Islet of Langerhans (tissue), 1 donor: ENCODE measurements around the gene PPP1R12B.
A peak's percentile ranks its signal among the peaks of the same experiment; 100 is the strongest.

Experiments
- FAIRE-seq: peaks from one replicate; lab custom pipeline; 2011; peaks lifted over from hg19 to GRCh38; lab: Jason Lieb, UNC

Gene PPP1R12B, protein sequence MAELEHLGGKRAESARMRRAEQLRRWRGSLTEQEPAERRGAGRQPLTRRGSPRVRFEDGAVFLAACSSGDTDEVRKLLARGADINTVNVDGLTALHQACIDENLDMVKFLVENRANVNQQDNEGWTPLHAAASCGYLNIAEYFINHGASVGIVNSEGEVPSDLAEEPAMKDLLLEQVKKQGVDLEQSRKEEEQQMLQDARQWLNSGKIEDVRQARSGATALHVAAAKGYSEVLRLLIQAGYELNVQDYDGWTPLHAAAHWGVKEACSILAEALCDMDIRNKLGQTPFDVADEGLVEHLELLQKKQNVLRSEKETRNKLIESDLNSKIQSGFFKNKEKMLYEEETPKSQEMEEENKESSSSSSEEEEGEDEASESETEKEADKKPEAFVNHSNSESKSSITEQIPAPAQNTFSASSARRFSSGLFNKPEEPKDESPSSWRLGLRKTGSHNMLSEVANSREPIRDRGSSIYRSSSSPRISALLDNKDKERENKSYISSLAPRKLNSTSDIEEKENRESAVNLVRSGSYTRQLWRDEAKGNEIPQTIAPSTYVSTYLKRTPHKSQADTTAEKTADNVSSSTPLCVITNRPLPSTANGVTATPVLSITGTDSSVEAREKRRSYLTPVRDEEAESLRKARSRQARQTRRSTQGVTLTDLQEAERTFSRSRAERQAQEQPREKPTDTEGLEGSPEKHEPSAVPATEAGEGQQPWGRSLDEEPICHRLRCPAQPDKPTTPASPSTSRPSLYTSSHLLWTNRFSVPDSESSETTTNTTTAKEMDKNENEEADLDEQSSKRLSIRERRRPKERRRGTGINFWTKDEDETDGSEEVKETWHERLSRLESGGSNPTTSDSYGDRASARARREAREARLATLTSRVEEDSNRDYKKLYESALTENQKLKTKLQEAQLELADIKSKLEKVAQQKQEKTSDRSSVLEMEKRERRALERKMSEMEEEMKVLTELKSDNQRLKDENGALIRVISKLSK

DNA sequence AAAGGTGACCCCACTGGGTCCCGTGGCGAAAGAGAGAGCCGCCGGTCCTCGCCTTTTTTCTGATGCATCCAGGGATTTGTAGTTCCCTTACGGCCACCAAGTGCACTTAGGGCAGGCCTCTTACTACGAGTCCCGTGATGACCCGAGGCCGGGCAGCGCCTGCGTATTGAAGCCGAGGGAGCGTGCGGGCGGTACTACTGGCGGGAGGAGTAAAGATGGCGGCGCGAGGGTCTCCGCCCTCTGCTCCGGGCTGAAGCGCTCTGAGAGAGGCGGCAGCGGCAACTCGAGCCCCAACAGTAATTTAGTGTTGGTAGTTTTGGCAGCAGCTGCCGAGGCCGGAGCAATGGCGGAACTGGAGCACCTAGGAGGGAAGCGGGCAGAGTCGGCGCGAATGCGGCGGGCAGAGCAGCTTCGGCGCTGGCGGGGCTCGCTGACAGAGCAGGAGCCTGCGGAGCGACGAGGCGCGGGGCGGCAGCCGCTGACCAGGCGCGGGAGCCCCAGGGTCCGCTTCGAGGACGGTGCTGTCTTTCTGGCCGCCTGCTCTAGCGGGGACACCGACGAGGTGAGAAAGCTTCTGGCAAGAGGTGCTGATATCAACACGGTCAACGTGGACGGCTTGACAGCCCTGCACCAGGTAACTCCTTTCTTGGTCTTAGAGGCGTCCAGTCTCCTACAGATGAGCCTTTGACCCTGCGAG is at the start of gene PPP1R12B:
PPP1R12B (plus strand) TSS at position 191 of the 697 bp plus-strand sequence; CDS start at position 344, 153 bp downstream.
- FAIRE-seq, result no peak

DNA sequence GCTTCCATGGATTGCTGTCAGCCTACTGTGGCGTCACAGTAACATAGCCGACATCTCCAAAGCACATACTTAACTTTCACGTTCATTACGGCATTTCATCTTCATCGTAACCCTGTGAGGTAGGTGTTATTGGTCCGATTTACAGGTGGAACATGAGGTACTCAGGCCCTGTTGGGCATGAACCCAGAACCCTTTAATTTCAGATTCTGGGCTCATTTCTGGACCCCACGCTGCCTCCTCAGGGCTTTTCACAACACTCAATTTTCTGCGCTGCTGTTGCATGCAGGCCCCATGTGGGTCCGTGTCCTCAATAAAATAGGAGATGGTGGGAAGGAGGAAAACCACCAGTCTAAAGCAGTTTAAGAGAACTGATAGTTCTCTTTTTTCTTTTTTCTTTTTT is 46.3 kb upstream of the PPP1R12B start:
- FAIRE-seq, result no peak

DNA sequence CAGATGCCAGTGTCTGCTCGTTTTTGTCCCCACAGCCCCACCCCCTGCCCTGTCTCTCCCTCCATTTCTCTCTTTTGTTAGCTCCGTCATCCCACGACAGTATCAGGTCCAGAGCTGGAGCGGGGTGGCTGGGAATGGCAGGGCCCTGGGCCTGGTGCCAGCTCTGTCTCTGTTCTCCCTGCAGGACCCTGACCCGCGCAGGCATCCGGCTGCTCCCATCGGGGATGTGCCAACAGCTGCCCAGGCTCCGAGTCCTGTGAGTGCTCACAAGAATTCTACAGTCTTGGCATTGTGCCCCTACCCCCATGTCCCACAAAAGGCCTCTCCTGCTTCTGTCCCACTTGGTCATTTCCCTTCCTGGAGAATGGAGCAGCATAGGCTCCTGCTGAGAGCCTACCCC is 44.1 kb upstream of the PPP1R12B start:
- FAIRE-seq, result no peak

DNA sequence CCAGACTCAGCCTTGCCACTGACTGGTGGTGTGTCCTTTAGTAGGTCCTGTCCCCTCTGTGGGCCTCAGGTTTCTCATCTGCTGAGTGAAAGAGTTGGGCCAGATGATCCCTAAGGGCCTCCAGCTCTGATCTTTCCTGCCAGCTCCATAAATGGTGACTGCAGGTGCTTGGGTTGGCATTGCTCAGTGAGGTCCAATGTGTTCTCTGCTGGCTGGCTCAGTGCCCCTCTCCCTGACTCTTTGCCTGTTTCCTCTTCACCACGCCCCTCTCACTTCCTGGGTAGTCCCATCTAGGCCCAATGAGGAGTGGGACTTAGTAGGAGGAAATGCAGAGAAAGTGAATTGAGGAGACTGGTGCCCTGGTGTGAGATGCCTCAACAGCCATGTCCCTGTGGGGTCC is 43.3 kb upstream of the PPP1R12B start:
- FAIRE-seq, result no peak

DNA sequence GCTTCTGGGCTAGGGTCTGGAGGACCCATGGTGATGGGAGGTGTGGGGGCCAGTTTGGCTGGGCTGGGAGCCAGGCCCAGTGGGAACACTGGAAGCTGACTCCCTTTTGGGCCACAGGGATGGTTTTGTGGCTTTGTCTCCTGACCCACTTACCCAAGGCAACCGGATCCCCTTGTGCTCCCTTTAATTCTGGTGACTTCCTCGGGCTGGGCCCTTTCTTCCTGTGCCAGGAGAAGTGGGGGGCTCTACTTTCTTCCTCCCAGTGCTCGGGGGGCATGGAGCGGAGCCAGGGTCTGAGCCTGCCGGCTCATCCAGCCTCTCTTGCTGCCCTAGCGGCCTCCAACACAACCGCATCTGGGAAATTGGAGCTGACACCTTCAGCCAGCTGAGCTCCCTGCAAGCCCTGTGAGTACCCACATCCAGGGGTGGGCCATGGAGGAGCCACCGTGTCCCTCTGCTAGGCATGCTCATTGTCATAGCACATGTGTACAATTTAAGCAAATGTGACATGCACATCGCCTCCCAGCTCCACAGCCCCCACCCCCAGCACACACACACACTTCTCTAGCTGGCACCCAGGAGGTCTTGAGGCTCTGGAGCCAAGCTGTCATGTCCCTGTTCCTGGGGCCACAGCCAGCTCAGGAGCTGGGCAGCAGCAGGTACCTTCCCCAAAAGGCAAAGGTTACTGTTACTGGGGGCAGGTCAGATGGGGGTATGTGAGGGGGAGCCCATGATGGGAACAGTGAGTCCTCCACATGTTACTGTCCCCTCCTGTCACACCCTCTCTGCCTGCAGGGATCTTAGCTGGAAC is 41.8 kb upstream of the PPP1R12B start:
- no peak for FAIRE-seq

DNA sequence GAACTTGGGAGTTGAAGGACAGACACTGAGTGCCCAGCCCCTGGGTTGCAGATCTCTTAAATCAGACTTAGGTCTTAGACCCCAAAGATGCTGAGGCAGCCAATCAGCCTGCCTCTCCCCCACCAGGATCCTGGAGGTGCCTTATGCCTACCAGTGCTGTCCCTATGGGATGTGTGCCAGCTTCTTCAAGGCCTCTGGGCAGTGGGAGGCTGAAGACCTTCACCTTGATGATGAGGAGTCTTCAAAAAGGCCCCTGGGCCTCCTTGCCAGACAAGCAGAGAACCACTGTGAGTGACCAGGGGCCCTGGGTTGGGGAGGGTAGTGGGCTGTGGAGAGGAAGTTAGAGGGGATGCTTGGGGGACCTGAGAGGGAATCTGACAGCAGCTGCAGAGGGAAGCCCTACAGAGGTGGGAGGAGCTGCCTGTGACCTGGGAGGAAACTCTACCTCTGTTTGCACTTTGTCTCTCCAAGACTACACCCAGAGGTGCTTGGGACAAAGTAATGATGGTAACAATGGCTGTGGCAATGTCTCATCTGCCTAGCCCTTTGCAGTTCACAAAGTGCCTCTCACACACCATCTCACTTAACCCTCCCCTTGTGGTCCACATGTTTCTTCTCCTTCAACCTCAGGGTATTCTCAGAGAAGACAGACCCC is 38.3 kb upstream of the PPP1R12B start:
- FAIRE-seq, result no peak

DNA sequence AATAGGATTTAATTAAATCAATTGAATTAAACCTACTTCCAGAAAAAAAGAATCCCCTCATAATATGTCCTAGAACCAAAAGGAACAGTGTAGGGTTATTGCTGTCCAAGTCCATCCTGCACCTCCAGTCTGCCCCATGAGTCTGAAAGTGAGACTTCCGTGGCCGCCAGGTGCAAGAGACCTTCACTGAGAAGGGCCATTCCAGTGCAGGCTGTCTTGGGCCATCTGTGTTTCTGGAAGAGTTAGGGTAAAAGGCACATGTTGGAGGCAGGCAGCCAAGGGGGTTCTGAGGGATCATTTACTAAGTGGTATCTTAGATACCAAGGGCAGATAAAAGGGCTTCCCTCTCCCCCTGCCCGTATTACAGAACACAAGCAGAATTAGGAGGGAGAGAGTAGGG is 37.8 kb upstream of the PPP1R12B start:
- FAIRE-seq, result no peak

DNA sequence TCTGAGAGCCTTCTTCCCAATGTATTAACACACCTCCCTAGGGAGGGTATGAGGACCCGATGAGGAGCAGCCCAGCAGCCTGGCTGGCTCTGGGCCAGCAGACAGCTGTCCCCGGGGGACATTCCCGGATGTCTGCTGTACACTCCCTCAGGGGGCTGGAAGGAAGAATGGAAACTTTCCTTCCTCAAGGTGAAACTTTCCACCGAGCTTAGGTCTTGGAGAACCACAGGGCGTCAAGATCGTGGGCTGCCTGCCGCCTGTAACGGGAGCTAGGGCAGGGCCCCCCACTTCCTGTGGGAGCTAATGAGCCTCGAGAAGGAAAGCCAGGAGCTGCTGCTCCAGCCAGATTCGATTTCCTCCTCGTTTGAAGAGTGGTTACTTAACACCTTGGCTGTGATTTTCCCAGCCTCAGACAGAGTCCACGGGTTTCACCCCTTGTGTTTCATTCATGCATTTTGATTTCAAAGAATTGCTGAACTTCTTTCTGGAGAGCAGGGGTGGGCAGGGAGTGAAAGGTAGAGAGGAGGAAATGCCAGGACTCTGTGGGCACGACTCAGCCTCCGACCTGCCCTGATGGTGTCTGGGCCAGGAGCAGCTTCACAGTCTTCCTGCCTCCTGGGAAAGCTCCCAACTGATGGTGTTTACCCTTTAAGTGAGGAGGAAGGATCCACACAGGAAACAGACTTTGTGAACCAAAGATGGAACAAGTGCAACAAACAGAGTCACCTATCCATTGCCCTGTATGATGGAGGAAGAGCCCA is 36.4 kb upstream of the PPP1R12B start:
- no peak for FAIRE-seq

DNA sequence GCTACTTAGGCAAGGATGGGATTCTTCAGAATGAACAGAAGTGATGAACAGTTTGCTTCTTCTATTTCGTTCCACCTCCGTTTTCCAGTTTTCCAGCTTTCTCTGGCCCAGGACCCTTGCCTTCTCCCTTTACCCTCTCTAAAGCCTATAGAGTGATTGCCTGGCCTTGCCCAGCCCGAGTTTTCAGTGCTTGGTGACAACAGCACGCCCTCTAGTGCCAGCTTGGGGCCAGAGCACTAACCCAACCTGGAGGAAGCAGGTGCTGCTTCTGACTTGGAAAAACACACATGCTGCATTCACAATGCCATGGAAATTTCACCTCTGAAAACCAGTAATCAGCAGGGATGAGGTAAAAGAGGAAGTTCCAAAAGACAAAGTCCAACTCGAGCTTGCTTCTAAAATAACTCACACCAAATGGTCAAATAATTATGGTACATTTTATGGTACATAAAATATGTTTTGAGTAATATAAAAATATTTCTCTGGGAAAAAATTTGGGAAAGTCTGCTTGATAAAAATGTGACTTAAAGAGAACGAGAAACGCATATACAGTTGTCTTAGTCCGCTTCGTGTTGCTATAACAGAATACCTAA is 32.8 kb upstream of the PPP1R12B start:
- FAIRE-seq, result peak; percentile 43

DNA sequence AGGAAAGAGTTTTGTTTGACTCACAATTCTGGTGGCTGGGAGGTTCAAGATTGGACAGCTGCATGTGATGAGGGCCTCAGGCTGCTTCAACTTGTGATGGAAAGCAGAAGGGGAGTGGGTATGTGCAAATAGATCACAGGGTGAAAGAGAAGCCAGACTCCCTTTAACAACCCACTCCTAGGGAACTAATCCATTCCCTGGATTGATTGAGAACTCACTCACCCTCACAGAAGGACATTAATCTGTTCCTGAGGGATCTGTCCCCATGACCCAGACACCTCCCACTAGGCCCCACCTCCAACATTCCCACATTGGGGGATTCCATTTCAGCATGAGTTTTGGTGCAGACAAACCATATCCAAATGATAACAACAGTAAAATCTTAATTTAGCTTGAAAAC is 32.3 kb upstream of the PPP1R12B start:
- FAIRE-seq, result no peak

DNA sequence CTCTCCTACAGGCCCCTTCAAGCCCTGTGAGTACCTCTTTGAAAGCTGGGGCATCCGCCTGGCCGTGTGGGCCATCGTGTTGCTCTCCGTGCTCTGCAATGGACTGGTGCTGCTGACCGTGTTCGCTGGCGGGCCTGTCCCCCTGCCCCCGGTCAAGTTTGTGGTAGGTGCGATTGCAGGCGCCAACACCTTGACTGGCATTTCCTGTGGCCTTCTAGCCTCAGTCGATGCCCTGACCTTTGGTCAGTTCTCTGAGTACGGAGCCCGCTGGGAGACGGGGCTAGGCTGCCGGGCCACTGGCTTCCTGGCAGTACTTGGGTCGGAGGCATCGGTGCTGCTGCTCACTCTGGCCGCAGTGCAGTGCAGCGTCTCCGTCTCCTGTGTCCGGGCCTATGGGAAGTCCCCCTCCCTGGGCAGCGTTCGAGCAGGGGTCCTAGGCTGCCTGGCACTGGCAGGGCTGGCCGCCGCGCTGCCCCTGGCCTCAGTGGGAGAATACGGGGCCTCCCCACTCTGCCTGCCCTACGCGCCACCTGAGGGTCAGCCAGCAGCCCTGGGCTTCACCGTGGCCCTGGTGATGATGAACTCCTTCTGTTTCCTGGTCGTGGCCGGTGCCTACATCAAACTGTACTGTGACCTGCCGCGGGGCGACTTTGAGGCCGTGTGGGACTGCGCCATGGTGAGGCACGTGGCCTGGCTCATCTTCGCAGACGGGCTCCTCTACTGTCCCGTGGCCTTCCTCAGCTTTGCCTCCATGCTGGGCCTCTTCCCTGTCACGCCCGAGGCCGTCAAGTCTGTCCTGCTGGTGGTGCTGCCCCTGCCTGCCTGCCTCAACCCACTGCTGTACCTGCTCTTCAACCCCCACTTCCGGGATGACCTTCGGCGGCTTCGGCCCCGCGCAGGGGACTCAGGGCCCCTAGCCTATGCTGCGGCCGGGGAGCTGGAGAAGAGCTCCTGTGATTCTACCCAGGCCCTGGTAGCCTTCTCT is 30.3 kb upstream of the PPP1R12B start:
- FAIRE-seq, result no peak

DNA sequence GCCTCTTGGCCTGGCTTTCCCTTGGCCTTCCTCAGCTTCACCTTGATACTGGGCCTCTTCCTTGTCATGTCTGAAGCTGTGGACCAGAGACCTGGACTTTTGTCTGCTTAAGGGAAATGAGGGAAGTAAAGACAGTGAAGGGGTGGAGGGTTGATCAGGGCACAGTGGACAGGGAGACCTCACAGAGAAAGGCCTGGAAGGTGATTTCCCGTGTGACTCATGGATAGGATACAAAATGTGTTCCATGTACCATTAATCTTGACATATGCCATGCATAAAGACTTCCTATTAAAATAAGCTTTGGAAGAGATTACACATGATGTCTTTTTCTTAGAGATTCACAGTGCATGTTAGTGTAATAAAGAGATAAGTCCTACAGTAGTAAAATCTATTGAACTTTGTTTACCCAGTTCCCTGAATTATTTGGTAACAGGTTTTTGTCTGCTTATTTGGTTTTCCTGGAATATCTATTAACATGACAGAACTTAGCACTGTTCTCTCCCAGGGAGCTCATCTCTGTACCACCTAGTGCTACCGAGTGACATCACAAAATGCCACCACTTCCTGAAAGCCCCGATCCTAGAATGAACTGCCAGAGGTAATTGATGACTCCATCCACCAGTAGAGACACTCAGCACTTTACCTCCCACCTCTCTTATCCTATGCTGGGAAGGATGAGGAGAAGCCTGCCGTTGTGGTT is 29.0 kb upstream of the PPP1R12B start:
- FAIRE-seq, result no peak

DNA sequence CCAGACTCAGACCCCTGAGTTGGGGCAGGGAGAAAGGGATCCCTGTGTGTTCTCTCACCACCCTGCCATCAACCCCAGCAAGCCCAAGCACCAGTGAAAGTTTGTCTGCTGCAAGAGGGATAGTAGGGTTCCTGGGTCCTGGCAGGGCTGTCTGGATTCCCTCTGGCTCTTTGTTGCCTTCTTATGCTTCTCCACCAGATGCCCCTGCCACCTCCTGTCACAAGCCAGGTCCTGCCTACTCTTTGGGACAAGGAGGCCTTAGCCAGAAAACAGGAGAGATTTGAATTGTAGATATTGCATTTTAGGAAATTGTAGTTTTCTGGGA is 28.5 kb upstream of the PPP1R12B start:
- FAIRE-seq, result no peak

DNA sequence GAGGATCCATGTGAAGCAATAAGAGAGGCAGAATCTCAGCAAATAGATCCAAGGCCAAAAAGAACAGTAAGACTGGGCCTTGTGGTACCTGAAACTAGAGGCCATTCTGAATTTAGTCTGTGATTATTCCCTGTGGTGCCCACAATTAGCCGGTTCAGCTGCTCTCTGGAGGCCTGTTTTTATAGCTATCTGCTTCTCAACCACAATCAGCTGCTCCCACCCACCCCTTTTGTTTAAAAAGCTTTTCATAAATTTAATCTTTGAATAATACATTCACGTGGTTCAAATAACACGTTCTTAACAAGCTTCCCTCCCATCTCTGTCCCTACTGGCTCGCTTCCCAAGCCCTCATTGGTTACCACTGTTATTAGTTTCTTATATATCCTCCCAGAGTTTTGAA is 24.8 kb upstream of the PPP1R12B start:
- FAIRE-seq, result no peak

DNA sequence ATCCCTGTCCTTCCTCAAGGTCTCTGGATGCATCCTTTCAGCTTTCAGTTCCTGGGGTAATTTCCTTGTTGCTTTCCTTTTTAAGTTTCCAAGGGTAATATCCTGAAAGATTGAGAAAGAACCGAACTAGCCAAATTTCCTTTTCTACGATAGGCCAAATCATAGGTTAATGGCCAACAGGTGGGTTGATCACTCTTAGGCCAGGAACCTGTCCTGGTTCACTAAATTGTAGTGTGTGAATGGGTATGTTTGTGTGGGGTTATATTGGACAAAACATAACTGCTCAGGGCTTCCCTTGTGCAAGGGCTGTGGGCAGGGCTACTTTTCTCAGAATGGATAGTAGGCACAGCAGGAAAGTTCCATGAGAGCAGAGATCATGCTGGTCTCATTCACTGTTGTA is 23.9 kb upstream of the PPP1R12B start:
- no peak for FAIRE-seq

DNA sequence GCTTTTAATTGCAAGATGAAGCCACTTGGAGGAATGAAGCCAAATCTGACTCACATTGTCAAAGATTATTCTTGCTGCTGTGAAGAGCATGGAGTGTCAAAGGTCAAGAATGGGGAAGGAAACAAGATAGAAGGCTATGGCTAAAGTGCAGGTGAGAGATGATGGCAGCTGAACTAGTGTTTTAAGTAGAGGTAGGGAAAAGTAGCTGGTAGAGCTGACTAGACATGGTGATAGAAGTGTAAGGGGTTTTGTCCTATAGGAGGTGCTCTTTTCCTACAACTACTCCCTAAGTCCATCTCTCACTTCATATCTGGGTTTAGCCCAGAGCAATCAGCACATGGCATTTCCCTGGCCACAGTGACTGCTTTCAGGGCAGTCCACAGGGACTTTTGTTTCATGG is 18.6 kb upstream of the PPP1R12B start:
- no peak for FAIRE-seq

DNA sequence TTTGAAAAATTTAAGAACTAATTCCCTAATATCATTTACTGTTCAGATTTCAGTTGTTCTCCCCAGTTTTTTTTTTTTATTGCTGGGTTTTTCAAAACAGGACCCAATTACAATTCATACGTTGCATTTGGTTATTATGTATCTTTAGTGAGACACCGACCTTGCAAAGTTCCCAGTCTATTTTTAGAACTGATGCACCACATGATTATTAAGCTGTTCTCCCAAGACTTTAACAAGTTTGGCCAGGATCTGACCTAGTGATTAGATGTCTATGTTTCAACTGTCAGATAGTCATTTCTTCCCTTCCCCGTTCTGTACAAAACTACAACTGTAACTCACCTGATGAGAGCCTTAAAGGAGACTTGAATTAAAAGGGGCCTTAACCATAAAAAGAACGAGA is 14.6 kb upstream of the PPP1R12B start:
- FAIRE-seq, result no peak

DNA sequence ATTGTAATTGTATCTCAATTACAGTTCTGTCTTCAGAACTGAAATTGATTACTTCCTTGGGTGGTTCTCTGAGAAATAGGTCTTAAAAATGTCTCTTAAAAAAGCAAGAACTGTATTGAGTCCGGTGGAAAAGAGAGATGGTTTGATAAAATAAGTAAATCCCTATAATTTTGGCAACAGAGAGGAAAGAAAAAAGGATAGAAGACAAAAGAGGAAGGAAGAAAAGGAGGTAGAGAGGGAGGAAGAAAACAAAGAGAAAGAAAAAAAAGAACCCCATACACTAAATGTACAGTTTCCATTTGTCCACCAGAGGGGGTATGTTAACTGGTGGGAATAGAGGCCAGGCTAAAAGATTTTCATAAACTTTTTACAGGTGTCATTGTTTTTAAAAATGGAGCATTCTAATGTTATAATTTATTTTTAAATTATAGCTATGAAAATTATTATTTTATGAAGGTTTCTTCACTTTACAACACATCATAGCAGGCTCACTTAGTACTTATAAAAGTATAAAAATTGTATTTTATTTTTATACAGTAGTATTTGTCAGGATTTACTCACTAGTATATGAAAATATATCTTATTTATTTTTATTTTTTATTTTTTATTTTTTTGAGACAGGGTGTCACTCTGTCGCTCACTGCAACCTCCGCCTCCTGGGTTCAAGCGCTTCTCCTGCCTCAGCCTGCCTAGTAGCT is 4.7 kb upstream of the PPP1R12B start:
- FAIRE-seq, result peak; percentile 73
